Hepatocyte (in vitro differentiated cells): ENCODE measurements around the gene TSSC4. TPM values are rescaled to one million over a fixed set of nuclear protein-coding genes. Genes with fewer than 3 reads are reported as not detected.

Experiments used
- DNase-seq: peaks from one replicate; pipeline ENCODE4 v3.0.0-alpha.2; 2016; ENCODE audit warnings: low spot score
- H2AFZ ChIP-seq: fragments of 200-600 bp; sonication (generic); 2 replicates; pipeline ENCODE4 v1.6.0; 2016; ENCODE audit warnings: antibody characterized with exemption, mild to moderate bottlenecking
- H3K27ac ChIP-seq: fragments of 200-600 bp; sonication (generic); 2 replicates; pipeline ENCODE4 v1.5.1; 2016; ENCODE audit warnings: mild to moderate bottlenecking
- H3K27me3 ChIP-seq: fragments of 200-600 bp; sonication (generic); 2 replicates; pipeline ENCODE4 v1.6.1; 2016
- H3K36me3 ChIP-seq: fragments of 200-600 bp; sonication (generic); replicated peaks from 2 replicates; pipeline ENCODE4 v1.5.1; 2016; ENCODE audit warnings: low read depth; ENCODE audit not compliant: insufficient read depth
- H3K4me1 ChIP-seq: fragments of 200-600 bp; sonication (generic); 2 replicates; pipeline ENCODE4 v1.5.1; 2016; ENCODE audit warnings: mild to moderate bottlenecking, moderate library complexity; ENCODE audit not compliant: insufficient read depth
- H3K4me2 ChIP-seq: fragments of 200-600 bp; sonication (generic); 2 replicates; pipeline ENCODE4 v1.6.0; 2016
- H3K4me3 ChIP-seq: fragments of 200-600 bp; sonication (generic); 2 replicates; pipeline ENCODE4 v1.5.1; 2016; ENCODE audit warnings: mild to moderate bottlenecking
- H3K79me2 ChIP-seq: fragments of 200-600 bp; sonication (generic); 2 replicates; pipeline ENCODE4 v1.6.0; 2017; ENCODE audit warnings: mild to moderate bottlenecking
- H3K9me2 ChIP-seq: fragments of 200-600 bp; sonication (generic); replicated peaks from 2 replicates; pipeline ENCODE4 v1.6.0; 2017; ENCODE audit warnings: mild to moderate bottlenecking; ENCODE audit not compliant: insufficient read depth
- H3K9me3 ChIP-seq: fragments of 200-600 bp; sonication (generic); 2 replicates; pipeline ENCODE4 v1.5.1; 2016; ENCODE audit warnings: low read depth, mild to moderate bottlenecking
- H4K20me1 ChIP-seq: fragments of 200-600 bp; sonication (generic); 2 replicates; pipeline ENCODE4 v1.6.0; 2016; ENCODE audit warnings: mild to moderate bottlenecking; ENCODE audit not compliant: insufficient read depth, poor library complexity, severe bottlenecking
- CTCF ChIP-seq: fragments of 200-600 bp; sonication (generic); IDR thresholded peaks from 2 replicates; pipeline ENCODE4 v1.5.1; 2016; ENCODE audit warnings: antibody characterized with exemption, mild to moderate bottlenecking; ENCODE audit not compliant: poor library complexity
- EZH2 ChIP-seq: fragments of 200-600 bp; sonication (generic); IDR thresholded peaks from 2 replicates; pipeline ENCODE4 v1.6.1; 2016; ENCODE audit warnings: antibody characterized with exemption, mild to moderate bottlenecking, borderline replicate concordance
- EZH2phosphoT487 ChIP-seq: fragments of 200-600 bp; sonication (generic); IDR thresholded peaks from one replicate; pipeline ENCODE4 v1.6.1; 2018; ENCODE audit warnings: antibody characterized with exemption, mild to moderate bottlenecking, low read depth, moderate library complexity; ENCODE audit not compliant: unreplicated experiment, severe bottlenecking
- WGBS: methylation state at CpG from one replicate; pipeline ENCODE4 v1.1.6; 2016; ENCODE audit warnings: low lambda C conversion rate; ENCODE audit errors: missing lambda C conversion rate; 5-methylcytosine and 5-hydroxymethylcytosine counted together
- polyA plus RNA-seq: library from polyadenylated mRNA; unstranded; fragments of >200 nt; fragmentation: Nextera tagmentation; extraction: Ambion mirVana; gene quantifications from 2 replicates; pipeline ENCODE4 v1.2.1, GENCODE V29; 2016
- total RNA-seq: library from RNA; depleted of rRNA; stranded (reverse); fragments of >200 nt; gene quantifications from 2 replicates; pipeline ENCODE4 v1.2.3, GENCODE V29; 2014

Gene TSSC4
- total and polyA plus RNA-seq, 2 experiments from 2014 or later, result 33.8 to 68.5 TPM

- 86% methylated on average over 15 of the region's 15 CpGs for WGBS
- DNase-seq, result no peak
- Histone ChIP-seq H3K9me3 (no peaks in the 10 kb centered on the region), H4K20me1 (no peaks in the 10 kb centered on the region), H3K4me2 (no peak overlapping the region), H3K4me3 (no peak overlapping the region), H3K9me2 (no peaks in the 10 kb centered on the region), H3K79me2 (no peaks in the 10 kb centered on the region), H3K4me1 (no peaks in the 10 kb centered on the region), H2AFZ (no peak overlapping the region), H3K27me3 (peaks cover 33% of the 10 kb centered on the region), H3K27ac (no peak overlapping the region), H3K36me3 (no peaks in the 10 kb centered on the region)
- TF ChIP-seq EZH2phosphoT487, result no peak
- no peak for TF ChIP-seq CTCF
- no peak for TF ChIP-seq EZH2
Observed at GRCh38 chr11:2446590-2447252, 46.2 kb downstream of the TSSC4 start.

GRCh38 chr11:2447253-2447950, 46.9 kb downstream of the TSSC4 start:
- WGBS, result 90% methylated on average over 11 of the region's 12 CpGs
- TF ChIP-seq CTCF (no peak), EZH2phosphoT487 (no peak), EZH2 (no peak)
- no peaks in the 10 kb centered on the region for H4K20me1 ChIP-seq
- H3K36me3 ChIP-seq, result no peaks in the 10 kb centered on the region
- no peak overlapping the region for H3K27ac ChIP-seq
- no peak overlapping the region for H2AFZ ChIP-seq
- DNase-seq, result no peak
- no peaks in the 10 kb centered on the region for H3K79me2 ChIP-seq
- H3K9me3 ChIP-seq, result no peaks in the 10 kb centered on the region
- H3K9me2 ChIP-seq, result no peaks in the 10 kb centered on the region
- no peaks in the 10 kb centered on the region for H3K4me1 ChIP-seq
- no peak overlapping the region for H3K4me3 ChIP-seq
- H3K4me2 ChIP-seq, result no peak overlapping the region
- peaks cover 33% of the 10 kb centered on the region for H3K27me3 ChIP-seq

- no peak overlapping the region for H3K4me2 ChIP-seq
- no peaks in the 10 kb centered on the region for H3K9me2 ChIP-seq
- TF ChIP-seq CTCF, result no peak
- TF ChIP-seq EZH2phosphoT487, result no peak
- no peak for TF ChIP-seq EZH2
- no peaks in the 10 kb centered on the region for H3K4me1 ChIP-seq
- H3K9me3 ChIP-seq, result no peaks in the 10 kb centered on the region
- peaks cover 33% of the 10 kb centered on the region for H3K27me3 ChIP-seq
- H2AFZ ChIP-seq, result no peak overlapping the region
- no peaks in the 10 kb centered on the region for H4K20me1 ChIP-seq
- no peak for DNase-seq
- 94% methylated on average over 10 of the region's 10 CpGs for WGBS
- H3K4me3 ChIP-seq, result no peak overlapping the region
- no peaks in the 10 kb centered on the region for H3K79me2 ChIP-seq
- H3K27ac ChIP-seq, result no peak overlapping the region
- no peaks in the 10 kb centered on the region for H3K36me3 ChIP-seq
Observed at GRCh38 chr11:2447951-2448650, 47.6 kb downstream of the TSSC4 start.
